SK-MEL-5 (cell line): Measurements from ENCODE around the gene RNF220. TPM values are rescaled to one million over a fixed set of nuclear protein-coding genes. Genes with fewer than 3 reads are reported as not detected.

Experiments used
- DNase-seq: peaks from one replicate; pipeline ENCODE4 v3.0.0-alpha.2; 2016; ENCODE audit warnings: low read depth, low spot score
- in situ Hi-C: cut with HindIII; loops from 2 replicates; pipeline ENCODE4 v1.10.0; 2016; ENCODE audit warnings: low sequenced_read_pairs, high pct_unique_total_duplicates, low pct_unique_long_range_greater_than_20kb
- total RNA-seq: library from RNA; depleted of rRNA; stranded (reverse); fragments of >200 nt; shearing (Covaris generic); gene quantifications from 2 replicates; pipeline ENCODE4 v1.2.3, GENCODE V29; 2014

RNF220 gene
- total RNA-seq, 1 experiment from 2014 or later: 68.8 TPM

- DNase-seq: no peak
- in situ Hi-C loops: no loop called here
These were observed 219.3 kb downstream of the RNF220 start for GRCh38 chr1:44624268-44624901.

- in situ Hi-C loops: no loop called here
- no peak for DNase-seq
These were observed 220.3 kb downstream of the RNF220 start for GRCh38 chr1:44625348-44625747.

- in situ Hi-C loops: no loop called here
- DNase-seq: no peak
These were observed 224.1 kb downstream of the RNF220 start for GRCh38 chr1:44628962-44629756.

- in situ Hi-C loops: no loop called here
- DNase-seq: no peak
These were observed 225.1 kb downstream of the RNF220 start for GRCh38 chr1:44630116-44630515.

- no peak for DNase-seq
- in situ Hi-C loops: no loop called here
These were observed 226.2 kb downstream of the RNF220 start for GRCh38 chr1:44631333-44631646.

- in situ Hi-C loops: no loop called here
- peak; percentile 75 for DNase-seq
These were observed 226.8 kb downstream of the RNF220 start for GRCh38 chr1:44631647-44632539.

- in situ Hi-C loops: no loop called here
- no peak for DNase-seq
These were observed 227.5 kb downstream of the RNF220 start for GRCh38 chr1:44632598-44632997.

GRCh38 chr1:44634606-44635189, 229.6 kb downstream of the RNF220 start:
- no peak for DNase-seq
- in situ Hi-C loops: no loop called here

GRCh38 chr1:44635439-44635838, 230.4 kb downstream of the RNF220 start:
- in situ Hi-C loops: no loop called here

GRCh38 chr1:44636083-44636687, 231.1 kb downstream of the RNF220 start:
- in situ Hi-C loops: no loop called here
- DNase-seq: no peak

More at GRCh38 chr1:44635439-44635838, 230.4 kb downstream of the RNF220 start:
- DNase-seq: no peak

- DNase-seq: no peak
- in situ Hi-C loops: no loop called here
These were observed 231.9 kb downstream of the RNF220 start for GRCh38 chr1:44636688-44637598.

- in situ Hi-C loops: no loop called here
- DNase-seq: no peak
These were observed 232.8 kb downstream of the RNF220 start for GRCh38 chr1:44637702-44638411.

GRCh38 chr1:44640200-44640853, 235.3 kb downstream of the RNF220 start:
- no peak for DNase-seq
- in situ Hi-C loops: no loop called here

GRCh38 chr1:44641126-44642102, 236.4 kb downstream of the RNF220 start:
- in situ Hi-C loops: no loop called here
- DNase-seq: no peak

- DNase-seq: no peak
- in situ Hi-C loops: no loop called here
These were observed 237.2 kb downstream of the RNF220 start for GRCh38 chr1:44642255-44642654.
